HCT116 (cell line): ENCODE measurements around the gene ARSB.

Experiments
- CEBPB ChIP-seq: IDR thresholded peaks from 2 replicates; pipeline ENCODE4 v1.6.1; 2012; ENCODE audit warnings: low read depth
- EZH2phosphoT487 ChIP-seq: fragments of 200-600 bp; IDR thresholded peaks from 2 replicates; pipeline ENCODE4 v1.6.1; 2018; ENCODE audit warnings: antibody characterized with exemption, borderline replicate concordance
- JUND ChIP-seq: IDR thresholded peaks from 2 replicates; pipeline ENCODE4 v1.6.1; 2012
- POLR2A ChIP-seq: IDR thresholded peaks from 2 replicates; pipeline ENCODE4 v1.7.0; 2011; ENCODE audit warnings: borderline replicate concordance; ENCODE audit not compliant: insufficient read depth, insufficient read length; ENCODE audit errors: extremely low read depth
- RAD21 ChIP-seq: IDR thresholded peaks from 2 replicates; pipeline ENCODE4 v1.6.1; 2012; ENCODE audit warnings: low read depth, mild to moderate bottlenecking
- SP1 ChIP-seq: IDR thresholded peaks from 2 replicates; pipeline ENCODE4 v1.6.1; 2012; ENCODE audit warnings: low read depth
- SRF ChIP-seq: IDR thresholded peaks from 2 replicates; pipeline ENCODE4 v1.6.1; 2012; ENCODE audit warnings: low read depth
- TCF7L2 ChIP-seq: IDR thresholded peaks from 2 replicates; pipeline ENCODE4 v1.7.0; 2011; ENCODE audit warnings: borderline replicate concordance, inconsistent platforms; ENCODE audit not compliant: insufficient read depth, insufficient read length; ENCODE audit errors: extremely low read depth
- ZFX ChIP-seq: fragments of 450-650 bp; IDR thresholded peaks from 2 replicates; pipeline ENCODE4 v1.6.1; 2017
- TF ChIP-seq, protein P1 (sequence below), 3 experiments: fragments of 200-600 bp in 1 of 3; sonication (generic) in 1 of 3; IDR thresholded peaks in 2 of 3; conservative IDR thresholded peaks in 1 of 3; 2 replicates each; pipeline ENCODE4 v1.5.1; 2012 to 2017; ENCODE audit warnings: low read depth in 2 of 3, low read length in 2 of 3, antibody characterized with exemption in 1 of 3, borderline replicate concordance in 1 of 3, control low read depth in 1 of 3, mild to moderate bottlenecking in 1 of 3, mixed read lengths in 1 of 3, mixed run types in 1 of 3, moderate library complexity in 1 of 3; ENCODE audit not compliant: insufficient read depth in 1 of 3
- TF ChIP-seq, protein P2 (sequence below): IDR thresholded peaks from 2 replicates; pipeline ENCODE4 v1.6.1; 2012
- TF ChIP-seq, protein P3 (sequence below): IDR thresholded peaks from 2 replicates; pipeline ENCODE4 v1.6.1; 2012

DNA sequence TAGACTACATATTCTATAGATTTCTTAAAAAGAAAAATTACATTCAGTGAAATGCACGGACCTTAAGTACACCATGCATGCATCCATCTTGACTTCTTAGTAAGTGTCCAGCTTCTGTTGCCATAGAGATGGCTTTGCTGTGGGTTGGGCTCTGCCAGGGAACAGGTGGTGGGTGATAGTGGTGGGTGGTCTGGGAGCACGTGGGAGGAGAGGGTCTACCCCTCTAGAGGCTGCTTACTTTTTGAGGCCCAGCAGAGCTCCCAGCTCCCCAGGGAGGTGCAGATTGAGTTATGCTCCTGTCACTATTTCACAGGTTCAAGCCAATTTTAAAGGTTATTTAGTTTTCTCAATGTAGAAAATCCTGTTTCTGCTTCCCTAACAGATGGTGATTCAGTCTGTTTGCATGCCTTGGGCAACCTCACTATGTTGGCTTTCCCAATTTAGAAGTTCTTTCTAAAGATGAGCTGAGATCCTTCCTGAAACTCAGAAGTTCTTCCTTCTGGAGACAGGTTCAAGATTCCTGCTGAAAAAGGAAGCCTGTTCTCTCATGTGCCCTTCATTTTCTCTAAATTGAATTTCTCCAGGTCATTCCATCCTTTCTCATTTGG lies 229.2 kb downstream of the ARSB start:
- TF ChIP-seq JUND (no peak), SP1 (no peak), POLR2A (no peak), CEBPB (no peak), TCF7L2 (no peak), SRF (no peak), EZH2phosphoT487 (no peak), ZFX (no peak), RAD21 (no peak)
- TF ChIP-seq, protein P1, sequence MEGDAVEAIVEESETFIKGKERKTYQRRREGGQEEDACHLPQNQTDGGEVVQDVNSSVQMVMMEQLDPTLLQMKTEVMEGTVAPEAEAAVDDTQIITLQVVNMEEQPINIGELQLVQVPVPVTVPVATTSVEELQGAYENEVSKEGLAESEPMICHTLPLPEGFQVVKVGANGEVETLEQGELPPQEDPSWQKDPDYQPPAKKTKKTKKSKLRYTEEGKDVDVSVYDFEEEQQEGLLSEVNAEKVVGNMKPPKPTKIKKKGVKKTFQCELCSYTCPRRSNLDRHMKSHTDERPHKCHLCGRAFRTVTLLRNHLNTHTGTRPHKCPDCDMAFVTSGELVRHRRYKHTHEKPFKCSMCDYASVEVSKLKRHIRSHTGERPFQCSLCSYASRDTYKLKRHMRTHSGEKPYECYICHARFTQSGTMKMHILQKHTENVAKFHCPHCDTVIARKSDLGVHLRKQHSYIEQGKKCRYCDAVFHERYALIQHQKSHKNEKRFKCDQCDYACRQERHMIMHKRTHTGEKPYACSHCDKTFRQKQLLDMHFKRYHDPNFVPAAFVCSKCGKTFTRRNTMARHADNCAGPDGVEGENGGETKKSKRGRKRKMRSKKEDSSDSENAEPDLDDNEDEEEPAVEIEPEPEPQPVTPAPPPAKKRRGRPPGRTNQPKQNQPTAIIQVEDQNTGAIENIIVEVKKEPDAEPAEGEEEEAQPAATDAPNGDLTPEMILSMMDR (IDR thresholded peaks at IDR 0.05 in 2 of 3, conservative IDR thresholded peaks at IDR 0.05 in 1 of 3; ENCODE audit: borderline replicate concordance in 1 of 3, insufficient read depth in 1 of 3, low read depth in 2 of 3, low read length in 2 of 3), result no peak
- TF ChIP-seq, protein P2, sequence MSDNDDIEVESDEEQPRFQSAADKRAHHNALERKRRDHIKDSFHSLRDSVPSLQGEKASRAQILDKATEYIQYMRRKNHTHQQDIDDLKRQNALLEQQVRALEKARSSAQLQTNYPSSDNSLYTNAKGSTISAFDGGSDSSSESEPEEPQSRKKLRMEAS, result no peak
- TF ChIP-seq, protein P3, sequence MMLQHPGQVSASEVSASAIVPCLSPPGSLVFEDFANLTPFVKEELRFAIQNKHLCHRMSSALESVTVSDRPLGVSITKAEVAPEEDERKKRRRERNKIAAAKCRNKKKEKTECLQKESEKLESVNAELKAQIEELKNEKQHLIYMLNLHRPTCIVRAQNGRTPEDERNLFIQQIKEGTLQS, result no peak
